Measurements from ENCODE around the gene METRN.

- no peak for TF ChIP-seq CTCF (IDR thresholded peaks at IDR 0.05)
- TF ChIP-seq POLR2A (IDR thresholded peaks at IDR 0.05; ENCODE audit: low read depth) = no peak
- no peak for TF ChIP-seq EP300 (IDR thresholded peaks at IDR 0.05)
- TF ChIP-seq POLR2AphosphoS5 (IDR thresholded peaks at IDR 0.05) = no peak
Measured at GRCh38 chr16:676913-677312, 38.0 kb upstream of the METRN start.

All from esophagus muscularis mucosa (tissue), 4 donors.